Skeletal muscle cell (primary cell): ENCODE data around the gene SLC25A41.

ENCODE experiments used
- DNase-seq: peaks from one replicate; pipeline ENCODE4 v3.0.0-alpha.2; 2010; ENCODE audit warnings: low read depth
- H3K4me3 ChIP-seq: 2 replicates; pipeline ENCODE4 v1.5.1; 2011; ENCODE audit warnings: low read depth, mild to moderate bottlenecking, control low read depth, low read length, moderate library complexity

Gene SLC25A41

DNA sequence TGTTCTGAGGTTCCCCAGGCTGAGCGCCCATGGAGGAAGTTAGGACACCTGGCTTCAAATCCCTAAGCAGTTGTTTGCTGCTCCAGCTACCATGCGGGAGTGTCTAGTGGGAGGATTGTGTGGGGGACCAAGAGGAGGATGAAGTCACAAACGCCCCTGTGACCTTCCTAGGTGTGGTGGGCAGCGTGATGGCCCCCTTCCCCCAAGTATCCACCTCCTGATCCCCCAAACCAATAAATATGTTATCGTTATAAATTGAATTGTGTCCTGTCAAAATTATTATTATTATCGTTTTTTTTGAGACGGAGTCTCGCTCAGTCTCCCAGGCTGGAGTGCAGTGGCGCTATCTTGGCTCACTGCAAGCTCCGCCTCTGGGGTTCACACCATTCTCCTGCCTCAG is at the start of gene SLC25A41:
Gene SLC25A41, minus strand, starts transcription at position 101 of the 400 bp plus-strand sequence. Its CDS starts 70 bp downstream, at position 31.
- DNase-seq, result no peak
- H3K4me3 ChIP-seq, result no peak within 1 kb of the TSS

GRCh38 chr19:6483235-6483634 is 49.7 kb upstream of the SLC25A41 start:
- no peak for DNase-seq
- H3K4me3 ChIP-seq, result no peak overlapping the region

- DNase-seq, result no peak
- no peak overlapping the region for H3K4me3 ChIP-seq
Measured at GRCh38 chr19:6482343-6482686, 48.8 kb upstream of the SLC25A41 start.

- DNase-seq, result no peak
- no peak within 1 kb of the TSS for H3K4me3 ChIP-seq
Measured at GRCh38 chr19:6481541-6482342, 48.2 kb upstream of the SLC25A41 start, which contains the start of gene DENND1C. Gene DENND1C, minus strand, starts transcription at chr19:6481787. Its CDS starts 92 bp downstream, at chr19:6481695.

DNA sequence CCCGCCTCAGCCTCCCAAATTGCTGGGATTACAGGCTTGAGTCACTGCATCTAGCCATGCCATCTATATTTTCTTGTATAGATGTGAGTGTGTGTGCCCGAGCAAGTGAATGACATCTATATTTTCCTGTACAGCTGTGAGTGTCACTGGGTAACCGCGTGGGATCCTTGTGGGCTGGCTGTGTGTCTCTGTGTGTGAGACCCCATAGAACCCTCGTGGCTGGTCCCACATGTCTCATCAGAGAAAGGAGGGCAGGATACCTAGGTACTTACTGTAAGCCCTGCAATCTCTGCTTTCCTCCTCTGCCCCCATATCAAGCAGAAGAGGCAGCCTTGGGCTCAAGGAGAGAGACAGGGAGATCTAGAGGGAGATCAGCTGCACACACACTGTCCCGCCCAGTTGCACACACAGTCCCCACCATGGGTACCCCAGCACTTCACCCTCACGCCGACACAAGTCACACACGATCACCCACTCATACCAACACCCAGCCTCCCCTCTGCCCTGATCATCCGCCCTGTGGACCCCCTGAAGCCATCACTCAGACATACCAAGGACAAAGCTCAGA is 47.4 kb upstream of the SLC25A41 start:
- DNase-seq, result no peak

DNA sequence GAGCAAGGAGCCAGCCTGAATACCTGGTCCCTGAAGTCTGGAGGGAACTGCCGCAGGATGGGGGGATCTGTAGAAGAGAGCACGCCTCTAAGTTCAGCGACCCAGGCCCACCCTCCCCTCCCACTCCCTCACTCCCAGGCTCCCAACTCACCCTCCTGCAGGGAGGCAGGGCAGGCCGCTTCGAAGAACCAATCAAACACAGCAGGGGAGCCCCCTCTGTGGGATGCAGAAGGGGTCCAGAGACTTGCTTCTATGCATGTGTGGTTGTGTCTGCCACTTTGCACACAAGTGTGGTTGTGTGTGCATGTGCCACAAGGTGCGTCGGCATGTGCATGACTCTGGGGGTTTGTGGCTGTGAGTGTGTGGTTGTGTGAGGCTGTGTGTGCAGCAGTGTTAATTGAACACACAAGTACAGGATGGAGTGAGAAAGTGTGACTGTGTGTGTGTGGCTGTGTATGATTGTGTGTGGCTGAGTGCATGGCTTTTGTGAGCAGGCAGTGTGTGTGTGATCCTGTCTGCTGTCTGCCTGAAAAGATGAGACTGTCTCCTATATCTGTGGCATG is 46.4 kb upstream of the SLC25A41 start:
- no peak overlapping the region for H3K4me3 ChIP-seq
- no peak for DNase-seq

More for the DNA sequence above, 47.4 kb upstream of the SLC25A41 start:
- no peak overlapping the region for H3K4me3 ChIP-seq

- no peak for DNase-seq
- H3K4me3 ChIP-seq, result no peak overlapping the region
Measured at GRCh38 chr19:6478815-6479214, 45.3 kb upstream of the SLC25A41 start.

DNA sequence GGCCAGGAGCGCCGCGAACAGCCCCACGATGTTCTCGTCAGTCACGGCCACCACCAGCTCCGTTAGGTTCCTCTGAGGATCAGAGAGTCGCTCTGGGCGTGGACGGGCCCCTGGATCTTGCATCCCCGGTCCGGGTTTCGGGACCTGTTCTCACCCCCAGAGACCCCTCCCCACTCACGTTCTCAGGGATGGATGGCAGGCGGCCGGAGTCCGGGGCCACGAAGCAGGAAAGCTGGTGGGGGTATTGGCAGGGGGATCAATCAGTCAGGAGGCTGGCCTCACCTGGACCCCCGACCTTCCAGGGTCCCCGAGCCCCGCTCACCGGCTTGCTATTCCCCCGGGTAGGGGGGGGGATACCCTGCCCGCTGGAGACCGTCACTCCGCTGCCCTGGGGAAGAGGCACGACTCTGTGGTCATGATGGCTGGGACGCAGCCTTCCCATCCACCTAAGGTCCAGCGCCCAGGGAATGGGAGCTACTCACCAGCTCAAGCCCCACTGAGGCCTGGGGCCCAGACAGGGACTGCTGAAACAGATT is 43.4 kb upstream of the SLC25A41 start:
- DNase-seq, result no peak
- H3K4me3 ChIP-seq, result peak overlapping the region; percentile 27

- H3K4me3 ChIP-seq, result peak overlapping the region; percentile 27
- DNase-seq, result no peak
Measured at GRCh38 chr19:6476155-6476895, 42.8 kb upstream of the SLC25A41 start.

GRCh38 chr19:6475321-6476108 is 42.0 kb upstream of the SLC25A41 start:
- no peak for DNase-seq
- H3K4me3 ChIP-seq, result no peak overlapping the region

- no peak for DNase-seq
- H3K4me3 ChIP-seq, result no peak overlapping the region
Measured at GRCh38 chr19:6473647-6474046, 40.1 kb upstream of the SLC25A41 start.

DNA sequence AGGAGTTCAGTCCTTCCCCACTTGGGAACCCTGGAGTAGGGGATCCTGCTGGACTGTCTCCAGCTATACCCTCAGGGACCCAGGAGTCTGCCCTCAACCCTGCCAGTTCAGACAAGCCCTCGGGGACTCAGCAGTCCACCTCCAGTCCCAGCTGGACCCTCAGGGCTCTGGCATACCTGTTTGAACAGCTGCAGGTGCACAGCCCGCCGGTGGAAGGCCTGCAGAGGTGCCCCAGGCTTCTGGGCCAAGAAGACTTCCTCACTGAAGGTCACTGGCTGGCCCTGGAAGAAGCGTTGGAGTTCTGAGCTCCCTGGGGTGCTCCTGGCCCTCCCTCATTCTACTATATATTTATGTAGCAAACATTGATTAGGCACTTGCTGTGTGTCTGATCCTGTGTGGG is 39.1 kb upstream of the SLC25A41 start:
- no peak overlapping the region for H3K4me3 ChIP-seq
- no peak for DNase-seq

DNA sequence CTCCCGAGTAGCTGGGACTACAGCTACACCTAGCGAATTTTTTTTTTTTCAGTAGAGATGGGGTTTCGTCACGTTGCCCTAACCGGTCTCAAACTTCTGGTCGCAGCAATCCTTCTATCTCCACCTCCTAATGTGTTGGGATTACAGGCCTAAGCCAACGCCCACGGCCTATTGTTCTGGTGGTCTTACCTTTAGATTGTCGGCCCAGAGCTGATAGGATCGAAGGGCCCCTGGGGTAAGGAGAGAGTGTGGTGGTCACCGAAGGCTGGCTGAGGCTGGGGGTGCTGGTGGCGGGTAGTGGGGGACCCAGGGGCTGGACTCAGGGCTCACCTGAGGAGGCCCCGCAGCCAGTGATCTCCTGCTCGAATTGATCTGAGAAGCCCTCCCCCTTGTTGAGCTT is 37.5 kb upstream of the SLC25A41 start:
- H3K4me3 ChIP-seq, result no peak overlapping the region
- DNase-seq, result no peak

- H3K4me3 ChIP-seq, result no peak overlapping the region
- DNase-seq, result no peak
Measured at GRCh38 chr19:6470173-6470572, 36.6 kb upstream of the SLC25A41 start.

DNA sequence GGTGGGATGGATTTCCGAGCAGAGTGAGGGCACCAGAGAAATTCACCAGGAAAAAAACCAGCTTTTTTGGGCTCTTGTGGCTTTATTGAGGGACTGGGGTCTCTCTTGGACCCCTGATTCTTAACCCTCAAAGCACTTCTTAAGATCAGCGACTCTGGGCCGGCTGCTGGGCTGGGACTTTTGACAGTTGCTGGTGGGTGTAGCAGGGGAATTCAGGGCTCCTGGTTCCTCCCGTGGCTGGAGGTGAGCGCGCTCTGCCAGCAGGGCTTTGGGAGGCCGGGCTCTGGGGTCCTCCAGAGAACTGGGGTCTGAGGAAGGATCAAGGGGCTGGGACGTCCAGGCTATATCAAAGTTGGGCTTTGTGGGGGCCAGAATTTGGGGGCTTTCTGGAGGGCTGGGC is 33.8 kb upstream of the SLC25A41 start:
- no peak overlapping the region for H3K4me3 ChIP-seq
- no peak for DNase-seq

DNA sequence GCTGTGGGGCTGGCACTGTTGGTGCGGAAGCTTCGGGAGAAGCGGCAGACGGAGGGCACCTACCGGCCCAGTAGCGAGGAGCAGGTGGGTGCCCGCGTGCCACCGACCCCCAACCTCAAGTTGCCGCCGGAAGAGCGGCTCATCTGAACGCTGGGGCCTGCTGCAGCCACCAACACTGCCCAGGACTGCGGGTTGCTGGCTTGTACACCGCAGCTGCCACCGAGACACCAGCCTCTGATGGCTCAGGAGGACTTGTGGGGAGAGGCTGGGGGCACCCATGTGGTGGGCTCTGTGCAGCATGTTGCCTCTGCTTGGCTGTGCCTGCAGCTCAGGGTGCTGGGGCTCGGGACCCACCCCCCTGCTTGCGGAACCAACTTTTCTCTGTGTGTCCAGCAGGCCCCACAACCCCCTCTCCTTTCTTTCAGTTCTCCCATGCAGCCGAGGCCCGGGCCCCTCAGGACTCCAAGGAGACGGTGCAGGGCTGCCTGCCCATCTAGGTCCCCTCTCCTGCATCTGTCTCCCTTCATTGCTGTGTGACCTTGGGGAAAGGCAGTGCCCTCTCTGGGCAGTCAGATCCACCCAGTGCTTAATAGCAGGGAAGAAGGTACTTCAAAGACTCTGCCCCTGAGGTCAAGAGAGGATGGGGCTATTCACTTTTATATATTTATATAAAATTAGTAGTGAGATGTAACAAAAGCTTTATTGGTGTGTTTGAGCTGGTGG is 33.1 kb upstream of the SLC25A41 start:
- no peak overlapping the region for H3K4me3 ChIP-seq
- DNase-seq, result no peak

- DNase-seq, result no peak
- H3K4me3 ChIP-seq, result no peak overlapping the region
Measured at GRCh38 chr19:6465663-6466062, 32.1 kb upstream of the SLC25A41 start.

GRCh38 chr19:6465006-6465405 is 31.4 kb upstream of the SLC25A41 start:
- no peak overlapping the region for H3K4me3 ChIP-seq

More at GRCh38 chr19:6465006-6465405, 31.4 kb upstream of the SLC25A41 start:
- DNase-seq, result no peak
